H9 (cell line): Measurements from ENCODE around the gene MAST4. TPM values are rescaled to one million over a fixed set of nuclear protein-coding genes. Genes with fewer than 3 reads are reported as not detected.

Experiments
- DNase-seq: peaks from one replicate; pipeline ENCODE4 v3.0.0-alpha.2; 2017
- H2AFZ ChIP-seq: one replicate; pipeline ENCODE4 v1.6.1; 2013; ENCODE audit warnings: mild to moderate bottlenecking, low read length, control low read depth, moderate library complexity
- H2AK5ac ChIP-seq: 2 replicates; pipeline ENCODE4 v1.6.1; 2013; ENCODE audit warnings: low read length, control low read depth, mixed read lengths; ENCODE audit not compliant: insufficient read length
- H2BK120ac ChIP-seq: one replicate; pipeline ENCODE4 v1.6.1; 2013; ENCODE audit warnings: low read depth, mild to moderate bottlenecking, low read length, control low read depth, inconsistent platforms; ENCODE audit not compliant: poor library complexity, severe bottlenecking
- H2BK12ac ChIP-seq: 2 replicates; pipeline ENCODE4 v1.6.1; 2013; ENCODE audit warnings: low read length, control low read depth, mixed read lengths, low read depth; ENCODE audit not compliant: insufficient read length
- H2BK15ac ChIP-seq: 2 replicates; pipeline ENCODE4 v1.6.1; 2013; ENCODE audit warnings: low read depth, low read length, control low read depth
- H2BK20ac ChIP-seq: one replicate; pipeline ENCODE4 v1.6.1; 2013; ENCODE audit warnings: low read depth, mild to moderate bottlenecking, low read length, control low read depth, inconsistent platforms; ENCODE audit not compliant: poor library complexity, severe bottlenecking
- H2BK5ac ChIP-seq: 2 replicates; pipeline ENCODE4 v1.6.1; 2013; ENCODE audit warnings: low read length, control low read depth, mixed read lengths; ENCODE audit not compliant: insufficient read length
- H3K14ac ChIP-seq: 2 replicates; pipeline ENCODE4 v1.6.1; 2013; ENCODE audit warnings: low read length, control low read depth; ENCODE audit not compliant: insufficient read depth
- H3K18ac ChIP-seq: 2 replicates; pipeline ENCODE4 v1.6.1; 2013; ENCODE audit warnings: low read depth, mild to moderate bottlenecking, mixed read lengths, low read length, control low read depth; ENCODE audit not compliant: insufficient read length
- H3K23ac ChIP-seq: 2 replicates; pipeline ENCODE4 v1.6.1; 2013; ENCODE audit warnings: low read length, control low read depth, mixed read lengths, low read depth; ENCODE audit not compliant: insufficient read length
- H3K23me2 ChIP-seq: 2 replicates; pipeline ENCODE4 v1.6.1; 2013; ENCODE audit warnings: low read depth, mild to moderate bottlenecking, mixed read lengths, low read length, control low read depth; ENCODE audit not compliant: insufficient read length, poor library complexity, severe bottlenecking
- H3K27ac ChIP-seq: 2 replicates; pipeline ENCODE4 v1.5.1; 2013; ENCODE audit warnings: low read length, control low read depth, mixed read lengths, low read depth; ENCODE audit not compliant: insufficient read length
- H3K27me3 ChIP-seq: 2 replicates; pipeline ENCODE4 v1.6.1; 2013; ENCODE audit warnings: low read length, control low read depth, inconsistent platforms; ENCODE audit not compliant: insufficient read depth
- H3K4ac ChIP-seq: 2 replicates; pipeline ENCODE4 v1.6.1; 2013; ENCODE audit warnings: low read depth, mild to moderate bottlenecking, control low read depth, inconsistent platforms, low read length, moderate library complexity
- H3K4me1 ChIP-seq: 2 replicates; pipeline ENCODE4 v1.6.1; 2013; ENCODE audit warnings: low read length, control low read depth, inconsistent platforms; ENCODE audit not compliant: insufficient read depth
- H3K4me2 ChIP-seq: 2 replicates; pipeline ENCODE4 v1.6.1; 2013; ENCODE audit warnings: low read length, control low read depth, mixed read lengths; ENCODE audit not compliant: insufficient read length, insufficient read depth
- H3K56ac ChIP-seq: 2 replicates; pipeline ENCODE4 v1.6.1; 2013; ENCODE audit warnings: low read depth, mild to moderate bottlenecking, mixed read lengths, low read length, control low read depth; ENCODE audit not compliant: insufficient read length
- H3K79me1 ChIP-seq: 2 replicates; pipeline ENCODE4 v1.6.1; 2013; ENCODE audit warnings: low read depth, mild to moderate bottlenecking, moderate library complexity, low read length, control low read depth, inconsistent platforms; ENCODE audit not compliant: insufficient read depth, poor library complexity, severe bottlenecking
- H3K79me2 ChIP-seq: 2 replicates; pipeline ENCODE4 v1.6.1; 2013; ENCODE audit warnings: low read length, control low read depth, inconsistent platforms; ENCODE audit not compliant: insufficient read depth
- H3K9ac ChIP-seq: 2 replicates; pipeline ENCODE4 v1.6.1; 2013; ENCODE audit warnings: low read length, control low read depth, mixed read lengths; ENCODE audit not compliant: insufficient read length; ENCODE audit errors: extremely low read depth
- H3K9me3 ChIP-seq: one replicate; pipeline ENCODE4 v1.6.1; 2013; ENCODE audit warnings: low read depth, low read length, inconsistent platforms; ENCODE audit not compliant: control insufficient read depth
- H3T11ph ChIP-seq: one replicate; pipeline ENCODE4 v1.6.1; 2013; ENCODE audit warnings: mild to moderate bottlenecking, low read length, control low read depth, inconsistent platforms
- H4K20me1 ChIP-seq: one replicate; pipeline ENCODE4 v1.6.1; 2013; ENCODE audit not compliant: control insufficient read depth, insufficient read length, insufficient read depth
- H4K5ac ChIP-seq: 2 replicates; pipeline ENCODE4 v1.6.1; 2013; ENCODE audit warnings: low read depth, mild to moderate bottlenecking, mixed read lengths, low read length, control low read depth; ENCODE audit not compliant: insufficient read length
- H4K8ac ChIP-seq: replicated peaks from 2 replicates; pipeline ENCODE4 v1.6.1; 2013; ENCODE audit warnings: low read length, control low read depth, mixed read lengths, low read depth; ENCODE audit not compliant: insufficient read length
- H4K91ac ChIP-seq: 2 replicates; pipeline ENCODE4 v1.6.1; 2013; ENCODE audit warnings: low read depth, mild to moderate bottlenecking, moderate library complexity, mixed read lengths, low read length, control low read depth; ENCODE audit not compliant: insufficient read length
- H3K27ac Mint-ChIP-seq, 3 experiments: 2 replicates in 2 of 3; 3 replicates in 1 of 3; pipeline ENCODE4 v1.8.0; 2020 to 2021; ENCODE audit warnings: mixed read lengths in 3 of 3, mild to moderate bottlenecking in 1 of 3, moderate library complexity in 1 of 3
- H3K27me3 Mint-ChIP-seq: 2 replicates; pipeline ENCODE4 v1.8.0; 2021; ENCODE audit warnings: low read depth, mild to moderate bottlenecking, moderate library complexity, mixed read lengths
- H3K36me3 Mint-ChIP-seq, 3 experiments: 2 replicates in 2 of 3; 3 replicates in 1 of 3; pipeline ENCODE4 v1.8.0; 2020 to 2021; ENCODE audit warnings: low read depth in 3 of 3, mixed read lengths in 3 of 3; ENCODE audit not compliant: insufficient read depth in 1 of 3
- H3K4me1 Mint-ChIP-seq, 2 experiments: 2 replicates each; pipeline ENCODE4 v1.8.0; 2020; ENCODE audit warnings: mixed read lengths in 2 of 2
- H3K4me3 Mint-ChIP-seq, 2 experiments: 2 replicates in 1 of 2; 3 replicates in 1 of 2; pipeline ENCODE4 v1.8.0; 2020 to 2021; ENCODE audit warnings: mild to moderate bottlenecking in 2 of 2, mixed read lengths in 2 of 2, moderate library complexity in 1 of 2
- H3K9me3 Mint-ChIP-seq, 2 experiments: 2 replicates in 1 of 2; 3 replicates in 1 of 2; pipeline ENCODE4 v1.8.0; 2020; ENCODE audit warnings: mild to moderate bottlenecking in 2 of 2, mixed read lengths in 2 of 2, moderate library complexity in 1 of 2
- WGBS: extraction: QIAGEN DNeasy Blood & Tissue Kit; methylation state at CpG from one replicate; pipeline ENCODE4 v1.1.7; 2013; ENCODE audit warnings: missing lambda C conversion rate, low lambda C conversion rate, mixed read lengths; ENCODE audit not compliant: insufficient read length; ENCODE audit errors: extremely low coverage; 5-methylcytosine and 5-hydroxymethylcytosine counted together
- total RNA-seq: library from RNA; stranded (reverse); gene quantifications from 2 replicates; pipeline ENCODE4 v1.2.1, GENCODE V29; 2021
- TF ChIP-seq, protein P1 (sequence below): fragments of 200-600 bp; sonication (generic); conservative IDR thresholded peaks from 3 replicates; pipeline ENCODE4 v1.8.0; 2021; ENCODE audit warnings: antibody characterized with exemption, mild to moderate bottlenecking

The MAST4 gene
- total RNA-seq, 1 experiment from 2014 or later: 3.7 TPM

GRCh38 chr5:66842540-66842939 lies 246.3 kb downstream of the MAST4 start:
- H3K9me3 Mint-ChIP-seq: no peaks in the 10 kb centered on the region
- TF ChIP-seq, protein P1, sequence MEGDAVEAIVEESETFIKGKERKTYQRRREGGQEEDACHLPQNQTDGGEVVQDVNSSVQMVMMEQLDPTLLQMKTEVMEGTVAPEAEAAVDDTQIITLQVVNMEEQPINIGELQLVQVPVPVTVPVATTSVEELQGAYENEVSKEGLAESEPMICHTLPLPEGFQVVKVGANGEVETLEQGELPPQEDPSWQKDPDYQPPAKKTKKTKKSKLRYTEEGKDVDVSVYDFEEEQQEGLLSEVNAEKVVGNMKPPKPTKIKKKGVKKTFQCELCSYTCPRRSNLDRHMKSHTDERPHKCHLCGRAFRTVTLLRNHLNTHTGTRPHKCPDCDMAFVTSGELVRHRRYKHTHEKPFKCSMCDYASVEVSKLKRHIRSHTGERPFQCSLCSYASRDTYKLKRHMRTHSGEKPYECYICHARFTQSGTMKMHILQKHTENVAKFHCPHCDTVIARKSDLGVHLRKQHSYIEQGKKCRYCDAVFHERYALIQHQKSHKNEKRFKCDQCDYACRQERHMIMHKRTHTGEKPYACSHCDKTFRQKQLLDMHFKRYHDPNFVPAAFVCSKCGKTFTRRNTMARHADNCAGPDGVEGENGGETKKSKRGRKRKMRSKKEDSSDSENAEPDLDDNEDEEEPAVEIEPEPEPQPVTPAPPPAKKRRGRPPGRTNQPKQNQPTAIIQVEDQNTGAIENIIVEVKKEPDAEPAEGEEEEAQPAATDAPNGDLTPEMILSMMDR: no peak
- H3K9me3 ChIP-seq: no peaks in the 10 kb centered on the region

More at GRCh38 chr5:66842540-66842939, 246.3 kb downstream of the MAST4 start:
- Histone ChIP-seq H4K20me1 (no peaks in the 10 kb centered on the region), H2AK5ac (no peak overlapping the region), H3K27ac (no peak overlapping the region), H3K4ac (no peak overlapping the region), H2BK5ac (no peak overlapping the region), H3K4me1 (peaks cover 17% of the 10 kb centered on the region), H3K23ac (no peak overlapping the region), H3T11ph (no peak overlapping the region), H3K23me2 (no peaks in the 10 kb centered on the region), H4K5ac (no peak overlapping the region), H2AFZ (no peak overlapping the region), H3K79me2 (no peaks in the 10 kb centered on the region), H3K56ac (no peak overlapping the region), H2BK120ac (no peak overlapping the region), H3K4me2 (peak overlapping the region; percentile 41), H3K14ac (no peak overlapping the region), H4K91ac (no peak overlapping the region), H3K79me1 (no peaks in the 10 kb centered on the region), H3K18ac (no peak overlapping the region), H3K9ac (no peak overlapping the region), H2BK12ac (no peak overlapping the region), H3K27me3 (peaks cover 3% of the 10 kb centered on the region; the same call in 1 of the 2 replicates), H4K8ac (no peak overlapping the region), H2BK20ac (no peak overlapping the region), H2BK15ac (no peak overlapping the region)
- WGBS: no CpG with 5 or more reads among the region's 2 CpGs
- peaks cover 33% of the 10 kb centered on the region in 2 experiments for H3K4me1 Mint-ChIP-seq
- H3K36me3 Mint-ChIP-seq: no peaks in the 10 kb centered on the region; a peak in 1 of 7 replicates
- H3K4me3 Mint-ChIP-seq: 0 out of 5 replicates have a peak overlapping the region, but pooled peaks of 1 of the 2 experiments have one; percentile 1
- DNase-seq: no peak
- H3K27ac Mint-ChIP-seq: peak overlapping the region in 1 of 3 experiments; percentile 52; a peak in 2 of 7 replicates
- no peaks in the 10 kb centered on the region for H3K27me3 Mint-ChIP-seq
